Left cardiac atrium (tissue), 2 donors: ENCODE measurements around the gene DYNLT2B. TPM values are rescaled to one million over a fixed set of nuclear protein-coding genes. Genes with fewer than 3 reads are reported as not detected.

Experiments used
- total RNA-seq, 2 donors: library from RNA; stranded (reverse); fragmentation: NEBNext Ultra II Directional; extraction: Animal tissue kit (Norgen Biotek cat#: 25700); gene quantifications; one replicate each; pipeline ENCODE4 v1.2.1, GENCODE V29; 2021
- donor health status: DM: no; HTN: yes; CAD: no; lungs with severe emphysema.
- donor health status: DM: yes; HTN: yes; CAD: no.

Gene DYNLT2B
- total RNA-seq, 2 donors from 2014 or later: 3.5 to 4.3 TPM

Other genes starting within 250 kb of the DYNLT2B start
- 100 to 1,000 TPM in 1 of 2 donors, 10 to 100 TPM in 1; 63.7 to 256 TPM for gene TFRC, start 236.2 kb downstream of the DYNLT2B start, total RNA-seq
- not detected for gene ZDHHC19, start 106.8 kb downstream of the DYNLT2B start, total RNA-seq
- under 1 TPM; 0.32 to 0.50 TPM for gene SLC51A, start 101.7 kb downstream of the DYNLT2B start, total RNA-seq
- gene PCYT1A, start 30.5 kb downstream of the DYNLT2B start, total RNA-seq: 10 to 100 TPM; 71.7 to 83.9 TPM
- gene TM4SF19, start 20.1 kb upstream of the DYNLT2B start, total RNA-seq: not detected
- 10 to 100 TPM; 29.5 to 37.4 TPM for gene UBXN7, start 114.2 kb upstream of the DYNLT2B start, total RNA-seq
- 10 to 100 TPM; 17.6 to 22.1 TPM for gene RNF168, start 185.5 kb upstream of the DYNLT2B start, total RNA-seq
- 10 to 100 TPM; 10.7 to 28.5 TPM for gene SMCO1, start 197.1 kb upstream of the DYNLT2B start, total RNA-seq